ENCODE results near the gene PDCD1. TPM values are rescaled to one million over a fixed set of nuclear protein-coding genes. Genes with fewer than 3 reads are reported as not detected.

PDCD1 gene
- total RNA-seq, 1 experiment from 2014 or later, result not detected

- H3K4me2 ChIP-seq (ENCODE audit: low read length), result no peak overlapping the region
- H3K9me2 ChIP-seq (replicated peaks; ENCODE audit: low read length), result no peaks in the 10 kb centered on the region
- no peaks in the 10 kb centered on the region for H4K20me1 ChIP-seq (ENCODE audit: low read length)
- H2AFZ ChIP-seq (ENCODE audit: low read length), result no peak overlapping the region
- no peaks in the 10 kb centered on the region for H3K36me3 ChIP-seq (ENCODE audit: low read depth, low read length)
- H3K27me3 ChIP-seq (ENCODE audit: low read length), result no peaks in the 10 kb centered on the region
- no peak overlapping the region for H3K4me3 ChIP-seq (ENCODE audit: low read length)
- no peak overlapping the region for H3K9ac ChIP-seq (ENCODE audit: low read length)
- TF ChIP-seq EZH2phosphoT487 (IDR thresholded peaks at IDR 0.05; ENCODE audit: borderline replicate concordance, low read length) (no peak), EZH2 (IDR thresholded peaks at IDR 0.05; ENCODE audit: low read length, unreplicated experiment) (no peak), CTCF (conservative IDR thresholded peaks at IDR 0.05; ENCODE audit: low read depth, low read length) (no peak)
- BruUV-seq (replicated peaks), result no TSS peak
- H3K4me1 ChIP-seq (ENCODE audit: insufficient read depth, low read length), result no peaks in the 10 kb centered on the region
- DNase-seq (no peak), ATAC-seq (no peak)
- ChIA-PET POLR2A (ENCODE audit: unreplicated experiment) (no interaction called here), CTCF (no interaction called here)
- H3F3A ChIP-seq (ENCODE audit: low read length, unreplicated experiment), result no peaks in the 10 kb centered on the region
- H3K79me2 ChIP-seq (ENCODE audit: low read length), result no peaks in the 10 kb centered on the region
- intact Hi-C loops (cut with micrococcal nuclease), result no loop called here
- H3K9me3 ChIP-seq (ENCODE audit: low read length), result no peaks in the 10 kb centered on the region
- no peak overlapping the region for H3K27ac ChIP-seq (ENCODE audit: low read length)
Measured at GRCh38 chr2:241904011-241904718, 45.5 kb upstream of the PDCD1 start.

- ATAC-seq, result no peak
- Histone ChIP-seq H3F3A (ENCODE audit: low read length, unreplicated experiment) (no peaks in the 10 kb centered on the region), H3K36me3 (ENCODE audit: low read depth, low read length) (no peaks in the 10 kb centered on the region), H3K4me2 (ENCODE audit: low read length) (no peak overlapping the region), H3K4me3 (ENCODE audit: low read length) (no peak overlapping the region), H3K9ac (ENCODE audit: low read length) (no peak overlapping the region), H3K27ac (ENCODE audit: low read length) (no peak overlapping the region), H3K9me2 (replicated peaks; ENCODE audit: low read length) (no peaks in the 10 kb centered on the region), H3K9me3 (ENCODE audit: low read length) (no peaks in the 10 kb centered on the region), H3K79me2 (ENCODE audit: low read length) (no peaks in the 10 kb centered on the region), H3K4me1 (ENCODE audit: insufficient read depth, low read length) (no peaks in the 10 kb centered on the region), H4K20me1 (ENCODE audit: low read length) (no peaks in the 10 kb centered on the region), H2AFZ (ENCODE audit: low read length) (no peak overlapping the region), H3K27me3 (ENCODE audit: low read length) (no peaks in the 10 kb centered on the region)
- POLR2A ChIA-PET (ENCODE audit: unreplicated experiment), result no interaction called here
- no TSS peak for BruUV-seq (replicated peaks)
- DNase-seq, result no peak
- intact Hi-C loops (cut with micrococcal nuclease), result no loop called here
- TF ChIP-seq CTCF (conservative IDR thresholded peaks at IDR 0.05; ENCODE audit: low read depth, low read length) (no peak), EZH2 (IDR thresholded peaks at IDR 0.05; ENCODE audit: low read length, unreplicated experiment) (no peak), EZH2phosphoT487 (IDR thresholded peaks at IDR 0.05; ENCODE audit: borderline replicate concordance, low read length) (no peak)
- CTCF ChIA-PET, result no interaction called here
Measured at GRCh38 chr2:241903121-241904010, 44.7 kb upstream of the PDCD1 start.

All from PC-3 (cell line).